Lower lobe of right lung (tissue), 2 donors: Measurements from ENCODE around the gene GBP2. TPM values are rescaled to one million over a fixed set of nuclear protein-coding genes. Genes with fewer than 3 reads are reported as not detected.
"Not testable (repeated sequence)": the region's sequence is repeated elsewhere in the genome, so short reads cannot be mapped to it uniquely, and the experiment has no call there.

Experiments
- ATAC-seq, 2 donors: fragments of 200-7000 bp; cut with Tn5 transposase; one replicate each; pipeline ENCODE4 v1.9.1; 2020 to 2022; ENCODE audit warnings: mild to moderate bottlenecking in 2 of 2, moderate library complexity in 2 of 2
- DNase-seq: peaks from one replicate; pipeline ENCODE4 v3.0.0-alpha.2; 2020
- H3K27ac ChIP-seq: fragments of 200-600 bp; one replicate; pipeline ENCODE4 v1.8.0; 2022
- H3K27me3 ChIP-seq: fragments of 200-600 bp; one replicate; pipeline ENCODE4 v1.8.0; 2022; ENCODE audit warnings: low read depth
- H3K36me3 ChIP-seq: fragments of 200-600 bp; one replicate; pipeline ENCODE4 v1.8.0; 2022; ENCODE audit warnings: mild to moderate bottlenecking
- H3K4me1 ChIP-seq: fragments of 200-600 bp; one replicate; pipeline ENCODE4 v1.8.0; 2022
- H3K4me3 ChIP-seq: fragments of 200-600 bp; one replicate; pipeline ENCODE4 v1.8.0; 2022; ENCODE audit warnings: mild to moderate bottlenecking
- H3K9me3 ChIP-seq: fragments of 200-600 bp; one replicate; pipeline ENCODE4 v1.8.0; 2022
- intact Hi-C: fragments of 100-400 bp; cut with DNase I; formaldehyde crosslinking; loops from one replicate; pipeline ENCODE4 v1.11.0; 2022
- total RNA-seq: library from RNA; stranded (reverse); fragmentation: NEBNext Ultra II Directional; extraction: Animal tissue kit (Norgen Biotek cat#: 25700); gene quantifications from one replicate; pipeline ENCODE4 v1.2.1, GENCODE V29; 2021
- TF ChIP-seq, protein P1 (sequence below): fragments of 200-600 bp; IDR thresholded peaks from one replicate; pipeline ENCODE4 v1.8.0; 2022; ENCODE audit warnings: antibody characterized with exemption, mild to moderate bottlenecking
- donor health status: DM: no; HTN: yes; CAD: no; lungs with severe emphysema.

Gene GBP2
- total RNA-seq, 1 donor from 2014 or later: 48.8 TPM

DNA sequence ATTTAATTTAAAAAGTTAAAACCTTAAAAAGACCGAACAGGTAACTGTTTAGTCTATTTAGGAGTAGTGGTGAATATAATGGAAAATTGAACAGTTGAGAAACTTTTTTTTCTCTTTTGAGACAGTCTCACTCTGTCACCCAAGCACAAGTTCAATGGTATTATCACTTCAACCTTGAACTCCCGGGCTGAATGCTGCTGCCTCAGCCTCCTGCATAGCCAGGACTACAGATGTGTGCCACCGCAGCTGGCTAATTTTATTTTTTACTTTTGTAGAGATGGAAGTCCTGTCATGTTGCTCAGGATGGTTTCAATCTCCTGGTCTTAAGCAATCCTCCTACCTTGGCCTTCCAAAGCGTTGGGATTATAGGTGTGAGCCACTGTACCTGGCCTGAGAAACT, 16.2 kb upstream of the GBP2 start:
- intact Hi-C loops: no loop called here
- no peak overlapping the region for H3K27ac ChIP-seq
- no peaks in the 10 kb centered on the region for H3K27me3 ChIP-seq
- ATAC-seq: no peak
- no peaks in the 10 kb centered on the region for H3K36me3 ChIP-seq
- no peak overlapping the region for H3K4me3 ChIP-seq
- no peaks in the 10 kb centered on the region for H3K4me1 ChIP-seq
- TF ChIP-seq, protein P1, sequence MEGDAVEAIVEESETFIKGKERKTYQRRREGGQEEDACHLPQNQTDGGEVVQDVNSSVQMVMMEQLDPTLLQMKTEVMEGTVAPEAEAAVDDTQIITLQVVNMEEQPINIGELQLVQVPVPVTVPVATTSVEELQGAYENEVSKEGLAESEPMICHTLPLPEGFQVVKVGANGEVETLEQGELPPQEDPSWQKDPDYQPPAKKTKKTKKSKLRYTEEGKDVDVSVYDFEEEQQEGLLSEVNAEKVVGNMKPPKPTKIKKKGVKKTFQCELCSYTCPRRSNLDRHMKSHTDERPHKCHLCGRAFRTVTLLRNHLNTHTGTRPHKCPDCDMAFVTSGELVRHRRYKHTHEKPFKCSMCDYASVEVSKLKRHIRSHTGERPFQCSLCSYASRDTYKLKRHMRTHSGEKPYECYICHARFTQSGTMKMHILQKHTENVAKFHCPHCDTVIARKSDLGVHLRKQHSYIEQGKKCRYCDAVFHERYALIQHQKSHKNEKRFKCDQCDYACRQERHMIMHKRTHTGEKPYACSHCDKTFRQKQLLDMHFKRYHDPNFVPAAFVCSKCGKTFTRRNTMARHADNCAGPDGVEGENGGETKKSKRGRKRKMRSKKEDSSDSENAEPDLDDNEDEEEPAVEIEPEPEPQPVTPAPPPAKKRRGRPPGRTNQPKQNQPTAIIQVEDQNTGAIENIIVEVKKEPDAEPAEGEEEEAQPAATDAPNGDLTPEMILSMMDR: no peak
- no peak for DNase-seq
- no peaks in the 10 kb centered on the region for H3K9me3 ChIP-seq

DNA sequence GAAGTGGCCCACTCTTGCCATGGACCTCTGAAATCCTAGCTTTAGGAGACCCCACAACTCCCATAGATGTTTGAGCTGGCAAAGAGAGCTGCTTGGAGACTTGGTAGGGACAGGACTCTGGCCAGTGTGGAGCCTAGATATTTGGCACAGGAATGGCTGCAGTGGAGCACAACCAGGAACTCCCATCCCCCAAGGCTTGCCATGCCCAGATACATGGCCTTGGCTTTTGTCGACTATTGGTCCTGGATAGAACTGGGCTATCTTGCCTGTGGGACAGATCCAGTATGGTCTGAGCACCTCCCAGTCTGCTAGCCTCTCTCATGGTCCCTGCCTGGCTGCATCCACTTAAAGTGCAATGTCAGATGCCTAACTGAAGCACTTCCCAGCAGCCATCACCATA, 7.8 kb upstream of the GBP2 start:
- TF ChIP-seq, protein P1: no peak
- H3K36me3 ChIP-seq: no peaks in the 10 kb centered on the region
- intact Hi-C loops: no loop called here
- H3K27me3 ChIP-seq: no peaks in the 10 kb centered on the region
- H3K4me3 ChIP-seq: no peak overlapping the region
- ATAC-seq (no peak), DNase-seq (no peak)
- no peaks in the 10 kb centered on the region for H3K9me3 ChIP-seq
- H3K27ac ChIP-seq: no peak overlapping the region
- H3K4me1 ChIP-seq: peaks cover 16% of the 10 kb centered on the region

DNA sequence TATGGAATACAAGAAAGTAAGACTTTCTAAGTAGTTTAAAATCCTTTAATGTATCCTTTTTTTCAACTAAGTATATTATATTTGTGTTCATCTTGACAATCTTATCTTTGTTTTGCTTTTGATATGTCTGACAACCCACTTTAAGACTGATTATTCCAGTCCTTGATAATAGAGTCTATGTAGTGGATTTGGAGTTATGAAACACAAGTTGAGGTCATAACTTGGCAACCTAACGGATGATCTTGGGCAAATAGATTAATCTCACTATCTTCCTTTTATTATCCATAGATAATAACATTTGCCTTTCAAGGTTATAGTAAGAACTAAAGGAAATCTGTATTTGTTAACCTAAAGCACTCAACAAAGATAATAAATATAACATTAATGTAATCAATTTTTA, 4.8 kb upstream of the GBP2 start:
- peaks cover 25% of the 10 kb centered on the region for H3K4me1 ChIP-seq
- H3K36me3 ChIP-seq: no peaks in the 10 kb centered on the region
- intact Hi-C loops: no loop called here
- H3K9me3 ChIP-seq: no peaks in the 10 kb centered on the region
- TF ChIP-seq, protein P1: no peak
- ATAC-seq (no peak), DNase-seq (no peak)
- H3K4me3 ChIP-seq: no peak overlapping the region
- H3K27ac ChIP-seq: no peak overlapping the region
- H3K27me3 ChIP-seq: no peaks in the 10 kb centered on the region

DNA sequence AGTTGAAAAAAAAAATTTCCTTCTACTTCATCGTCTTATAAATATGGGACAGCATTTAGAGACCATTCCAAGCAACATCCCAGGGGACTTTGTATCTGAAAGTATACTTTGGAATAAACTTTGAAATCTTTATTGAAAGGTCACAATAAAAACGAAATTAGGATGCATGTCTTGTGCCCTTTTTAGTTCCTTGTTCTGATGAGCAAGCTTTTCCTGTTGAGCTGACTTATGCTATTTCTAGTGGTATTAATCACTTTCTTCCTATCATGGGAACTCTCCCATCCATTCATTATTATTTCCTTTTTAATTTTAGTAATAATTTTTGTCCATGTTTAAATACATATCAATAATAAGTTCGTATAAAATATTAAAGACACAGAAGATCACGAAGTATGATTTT, 4.0 kb upstream of the GBP2 start:
- DNase-seq (no peak), ATAC-seq (no peak)
- intact Hi-C loops: no loop called here
- peak overlapping the region; percentile 86 for H3K27ac ChIP-seq
- no peaks in the 10 kb centered on the region for H3K27me3 ChIP-seq
- peaks cover 30% of the 10 kb centered on the region for H3K4me1 ChIP-seq
- TF ChIP-seq, protein P1: no peak
- no peak overlapping the region for H3K4me3 ChIP-seq
- H3K9me3 ChIP-seq: no peaks in the 10 kb centered on the region
- no peaks in the 10 kb centered on the region for H3K36me3 ChIP-seq

DNA sequence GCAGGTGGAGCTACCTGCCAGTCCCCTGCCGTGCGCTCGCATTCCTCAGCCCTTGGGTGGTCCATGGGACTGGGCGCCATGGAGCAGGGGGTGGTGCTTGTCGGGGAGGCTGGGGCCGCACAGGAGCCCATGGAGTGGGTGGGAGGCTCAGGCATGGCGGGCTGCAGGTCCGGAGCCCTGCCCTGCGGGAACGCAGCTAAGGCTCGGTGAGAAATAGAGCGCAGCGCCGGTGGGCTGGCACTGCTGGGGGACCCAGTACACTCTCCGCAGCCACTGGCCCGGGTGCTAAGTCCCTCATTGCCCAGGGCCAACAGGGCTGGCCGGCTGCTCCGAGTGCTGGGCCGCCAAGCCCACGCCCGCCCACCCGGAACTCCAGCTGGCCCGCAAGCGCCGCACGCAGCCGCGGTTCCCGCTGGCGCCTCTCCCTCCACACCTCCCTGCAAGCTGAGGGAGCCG, 2.1 kb upstream of the GBP2 start:
- peak overlapping the region; percentile 86 for H3K27ac ChIP-seq
- H3K4me3 ChIP-seq, H3K9me3 ChIP-seq, DNase-seq, intact Hi-C loops, H3K36me3 ChIP-seq, H3K27me3 ChIP-seq, ATAC-seq: not testable (repeated sequence)
- H3K4me1 ChIP-seq: peaks cover 48% of the 10 kb centered on the region

DNA sequence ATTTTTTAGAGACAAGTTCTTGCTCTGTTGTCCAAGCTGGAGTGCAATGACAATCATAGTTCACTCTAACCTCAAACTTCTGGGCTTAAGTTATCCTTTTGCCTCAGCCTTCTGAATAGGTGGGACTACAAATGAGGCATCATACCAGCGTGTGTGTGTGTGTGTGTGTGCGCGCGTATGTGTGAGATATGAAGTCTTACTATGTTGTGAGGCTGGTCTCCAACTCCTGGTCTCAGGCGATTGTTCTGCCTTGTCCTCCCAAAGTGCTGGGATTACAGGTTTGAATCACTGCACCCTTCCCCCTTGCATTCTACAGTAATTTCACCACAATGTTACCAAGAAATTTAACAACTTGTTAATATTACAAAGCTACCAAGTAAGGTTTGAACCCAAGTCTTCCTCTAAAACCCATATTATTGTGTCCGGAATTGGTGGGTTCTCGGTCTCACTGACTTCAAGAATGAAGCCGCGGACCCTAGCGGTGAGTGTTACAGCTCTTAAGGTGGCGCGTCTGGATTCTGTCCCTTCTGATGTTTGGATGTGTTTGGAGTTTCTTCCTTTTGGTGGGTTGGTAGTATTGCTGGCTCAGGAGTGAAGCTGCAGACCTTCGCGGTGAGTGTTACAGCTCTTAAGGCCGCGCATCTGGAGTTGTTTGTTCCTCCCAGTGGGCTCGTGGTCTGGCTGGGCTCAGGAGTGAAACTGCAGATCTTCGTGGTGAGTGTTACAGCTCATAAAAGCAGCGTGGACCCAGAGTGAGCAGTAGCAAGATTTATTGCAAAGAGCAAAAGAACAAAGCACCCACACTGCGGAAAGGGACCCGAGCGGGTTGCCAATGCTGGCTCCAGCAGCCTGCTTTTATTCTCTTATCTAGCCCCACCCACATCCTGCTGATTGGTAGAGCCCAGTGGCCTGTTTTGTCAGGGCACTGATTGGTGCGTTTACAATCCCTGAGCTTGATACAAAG, 970 bp upstream of the GBP2 start:
- intact Hi-C loops, H3K27me3 ChIP-seq, DNase-seq, H3K9me3 ChIP-seq, H3K36me3 ChIP-seq: not testable (repeated sequence)
- Histone ChIP-seq H3K4me3 (peak overlapping the region; percentile 63), H3K4me1 (peaks cover 53% of the 10 kb centered on the region), H3K27ac (peak overlapping the region; percentile 80)
- ATAC-seq: peak in 1 of 2 donors; percentile 30
